ENCODE measurements around the gene TAF1C.

Gene TAF1C

GRCh38 chr16:84196727-84197394, 10.0 kb upstream of the TAF1C start:
- Histone ChIP-seq H3K27ac (ENCODE audit: low read length) (no peak overlapping the region), H3K4me2 (ENCODE audit: low read depth, low read length) (no peak overlapping the region), H4K20me1 (ENCODE audit: insufficient read depth, low read length) (no peaks in the 10 kb centered on the region), H3K4me1 (ENCODE audit: low read length) (no peaks in the 10 kb centered on the region), H3K79me2 (ENCODE audit: low read length) (no peaks in the 10 kb centered on the region), H3K9ac (ENCODE audit: low read length) (no peak overlapping the region), H3K36me3 (replicated peaks; ENCODE audit: insufficient read depth, low read length) (no peaks in the 10 kb centered on the region), H3F3A (ENCODE audit: insufficient read depth, low read length) (no peaks in the 10 kb centered on the region), H3K27me3 (replicated peaks; ENCODE audit: insufficient read depth, low read length) (0 out of 2 replicates have a peak, but pooled peaks cover 3% of the 10 kb centered on the region), H3K4me3 (ENCODE audit: low read length) (no peak overlapping the region), H2AFZ (ENCODE audit: low read length) (no peak overlapping the region), H3K9me2 (replicated peaks; ENCODE audit: insufficient read depth, low read length) (no peaks in the 10 kb centered on the region), H3K9me3 (replicated peaks; ENCODE audit: insufficient read depth, low read length) (no peaks in the 10 kb centered on the region)
- DNase-seq: no peak
- TF ChIP-seq CTCF (IDR thresholded peaks at IDR 0.05; ENCODE audit: low read length): no peak
- TF ChIP-seq EZH2phosphoT487 (IDR thresholded peaks at IDR 0.05; ENCODE audit: low read length): no peak
- no peak for TF ChIP-seq EZH2 (optimal IDR thresholded peaks at IDR 0.05; ENCODE audit: low read depth, low read length)

GRCh38 chr16:84196101-84196500, 9.2 kb upstream of the TAF1C start:
- H3K4me3 ChIP-seq (ENCODE audit: low read length): no peak overlapping the region
- H3K9me3 ChIP-seq (replicated peaks; ENCODE audit: insufficient read depth, low read length): no peaks in the 10 kb centered on the region
- no peaks in the 10 kb centered on the region for H3K36me3 ChIP-seq (replicated peaks; ENCODE audit: insufficient read depth, low read length)
- TF ChIP-seq CTCF (IDR thresholded peaks at IDR 0.05; ENCODE audit: low read length): no peak
- TF ChIP-seq EZH2phosphoT487 (IDR thresholded peaks at IDR 0.05; ENCODE audit: low read length): no peak
- no peak for TF ChIP-seq EZH2 (optimal IDR thresholded peaks at IDR 0.05; ENCODE audit: low read depth, low read length)
- no peak overlapping the region for H3K27ac ChIP-seq (ENCODE audit: low read length)
- no peaks in the 10 kb centered on the region for H3K4me1 ChIP-seq (ENCODE audit: low read length)
- no peaks in the 10 kb centered on the region for H3K79me2 ChIP-seq (ENCODE audit: low read length)
- 0 out of 2 replicates have a peak, but pooled peaks cover 3% of the 10 kb centered on the region for H3K27me3 ChIP-seq (replicated peaks; ENCODE audit: insufficient read depth, low read length)
- no peaks in the 10 kb centered on the region for H3F3A ChIP-seq (ENCODE audit: insufficient read depth, low read length)
- H3K9me2 ChIP-seq (replicated peaks; ENCODE audit: insufficient read depth, low read length): no peaks in the 10 kb centered on the region
- no peak overlapping the region for H2AFZ ChIP-seq (ENCODE audit: low read length)
- H3K9ac ChIP-seq (ENCODE audit: low read length): no peak overlapping the region
- DNase-seq: no peak
- no peak overlapping the region for H3K4me2 ChIP-seq (ENCODE audit: low read depth, low read length)
- no peaks in the 10 kb centered on the region for H4K20me1 ChIP-seq (ENCODE audit: insufficient read depth, low read length)

- Histone ChIP-seq H3K27me3 (replicated peaks; ENCODE audit: insufficient read depth, low read length) (0 out of 2 replicates have a peak, but pooled peaks cover 3% of the 10 kb centered on the region), H3K4me1 (ENCODE audit: low read length) (no peaks in the 10 kb centered on the region), H3K4me2 (ENCODE audit: low read depth, low read length) (no peak overlapping the region), H3K9me3 (replicated peaks; ENCODE audit: insufficient read depth, low read length) (no peaks in the 10 kb centered on the region), H3K9me2 (replicated peaks; ENCODE audit: insufficient read depth, low read length) (no peaks in the 10 kb centered on the region), H3K36me3 (replicated peaks; ENCODE audit: insufficient read depth, low read length) (no peaks in the 10 kb centered on the region), H3K4me3 (ENCODE audit: low read length) (no peak overlapping the region), H2AFZ (ENCODE audit: low read length) (no peak overlapping the region), H4K20me1 (ENCODE audit: insufficient read depth, low read length) (no peaks in the 10 kb centered on the region), H3F3A (ENCODE audit: insufficient read depth, low read length) (no peaks in the 10 kb centered on the region), H3K79me2 (ENCODE audit: low read length) (no peaks in the 10 kb centered on the region), H3K27ac (ENCODE audit: low read length) (no peak overlapping the region), H3K9ac (ENCODE audit: low read length) (no peak overlapping the region)
- DNase-seq: no peak
- TF ChIP-seq EZH2 (optimal IDR thresholded peaks at IDR 0.05; ENCODE audit: low read depth, low read length): no peak
- no peak for TF ChIP-seq CTCF (IDR thresholded peaks at IDR 0.05; ENCODE audit: low read length)
- TF ChIP-seq EZH2phosphoT487 (IDR thresholded peaks at IDR 0.05; ENCODE audit: low read length): no peak
Observed at GRCh38 chr16:84195201-84196093, 8.6 kb upstream of the TAF1C start.
